Measurements from ENCODE around the gene TMEM167A.
A peak's percentile ranks its signal among the peaks of the same experiment; 100 is the strongest.

Gene TMEM167A

GRCh38 chr5:83076742-83077661, at the start of gene TMEM167A, which contains the start of gene XRCC4:
TMEM167A (minus strand) TSS chr5:83077394; CDS start chr5:83077323, 71 bp downstream.
XRCC4 (plus strand) TSS chr5:83077547; CDS start chr5:83104920, 27,373 bp downstream.
- peak; percentile 95 for DNase-seq (ENCODE audit: low spot score)

- no peak for DNase-seq (ENCODE audit: low spot score)
Observed at GRCh38 chr5:83126501-83126900, 49.3 kb upstream of the TMEM167A start.

DNA sequence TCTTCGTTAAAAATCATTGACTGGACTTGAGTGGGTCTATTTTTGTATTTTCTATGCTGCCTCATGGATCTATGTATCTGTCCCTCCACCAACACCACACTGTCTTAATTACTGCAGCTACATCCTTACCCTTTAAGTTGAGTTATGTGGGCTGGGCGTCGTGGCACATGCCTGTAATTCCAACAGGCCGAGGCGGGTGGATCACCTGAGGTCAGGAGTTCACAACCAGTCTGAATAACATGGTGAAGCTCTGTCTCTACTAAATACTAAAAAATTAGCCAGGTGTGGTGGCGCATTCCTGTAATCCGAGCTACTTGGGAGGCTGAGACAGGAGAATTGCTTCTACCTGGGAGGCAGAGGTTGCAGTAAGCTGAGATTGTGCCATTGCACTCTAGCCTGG, 48.4 kb upstream of the TMEM167A start:
- no peak for DNase-seq (ENCODE audit: low spot score)

- DNase-seq (ENCODE audit: low spot score) = no peak
Observed at GRCh38 chr5:83124593-83124992, 47.4 kb upstream of the TMEM167A start.

DNA sequence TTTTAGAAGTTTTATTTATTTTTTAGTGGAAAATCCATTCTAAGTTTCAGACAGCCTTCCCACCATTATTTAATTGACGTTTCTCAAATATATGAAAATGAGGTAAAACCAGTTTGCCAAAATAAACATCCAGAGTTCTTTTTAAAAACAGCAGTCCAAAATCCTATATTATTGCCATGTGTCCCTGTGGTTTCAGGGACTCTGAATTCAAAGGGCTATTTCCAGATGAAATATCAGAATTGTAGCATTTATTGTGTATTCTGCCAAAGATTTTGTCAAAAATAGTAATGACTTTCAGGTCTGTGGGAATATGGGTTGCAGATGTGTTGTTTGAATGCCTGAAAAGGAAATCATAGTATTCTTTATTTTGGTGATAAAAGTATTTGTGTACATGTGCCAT, 41.8 kb upstream of the TMEM167A start:
- DNase-seq (ENCODE audit: low spot score) = no peak

- DNase-seq (ENCODE audit: low spot score) = no peak
Observed at GRCh38 chr5:83118471-83118870, 41.3 kb upstream of the TMEM167A start.

GRCh38 chr5:83115816-83116215, 38.6 kb upstream of the TMEM167A start:
- no peak for DNase-seq (ENCODE audit: low spot score)

DNA sequence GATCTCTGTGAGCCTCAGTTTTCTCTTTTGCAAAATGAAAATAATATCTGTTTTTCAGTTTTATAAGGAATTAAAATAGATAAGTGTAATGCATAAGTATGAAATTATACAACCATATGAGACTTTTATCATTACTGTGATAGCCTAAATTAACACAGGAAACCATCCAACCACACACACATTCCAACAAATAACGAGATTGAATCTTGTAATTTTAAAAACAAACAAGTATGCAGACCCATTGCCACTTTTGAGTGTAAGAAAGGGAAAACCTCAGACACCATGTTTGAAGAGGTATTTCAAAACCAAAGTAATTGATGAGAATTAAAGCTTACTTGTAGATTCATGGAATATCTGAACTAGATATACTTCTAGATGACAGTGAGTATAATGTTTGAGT, 32.2 kb upstream of the TMEM167A start:
- DNase-seq (ENCODE audit: low spot score) = no peak

GRCh38 chr5:83107692-83108420, 30.7 kb upstream of the TMEM167A start:
- no peak for DNase-seq (ENCODE audit: low spot score)

DNA sequence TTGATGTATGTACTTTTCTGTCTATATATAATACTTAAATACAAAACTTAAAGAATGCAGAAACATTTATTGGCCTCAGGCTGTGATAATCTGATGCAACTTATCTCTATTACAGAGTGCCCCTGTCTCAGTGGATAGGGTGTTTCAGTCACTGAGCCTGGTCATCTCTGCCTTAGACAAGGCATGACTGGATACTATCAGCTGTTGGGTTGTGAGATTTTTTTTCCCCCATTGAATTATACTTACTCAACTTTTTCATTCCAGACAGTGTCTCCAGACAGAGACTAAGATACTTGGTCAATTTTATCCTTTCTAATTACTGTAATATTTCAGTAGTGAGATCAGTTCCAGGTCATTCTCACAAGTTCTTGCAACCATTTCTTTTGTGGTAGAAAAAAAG, 26.8 kb upstream of the TMEM167A start:
- DNase-seq (ENCODE audit: low spot score) = no peak

- no peak for DNase-seq (ENCODE audit: low spot score)
Observed at GRCh38 chr5:83102364-83102980, 25.3 kb upstream of the TMEM167A start.

DNA sequence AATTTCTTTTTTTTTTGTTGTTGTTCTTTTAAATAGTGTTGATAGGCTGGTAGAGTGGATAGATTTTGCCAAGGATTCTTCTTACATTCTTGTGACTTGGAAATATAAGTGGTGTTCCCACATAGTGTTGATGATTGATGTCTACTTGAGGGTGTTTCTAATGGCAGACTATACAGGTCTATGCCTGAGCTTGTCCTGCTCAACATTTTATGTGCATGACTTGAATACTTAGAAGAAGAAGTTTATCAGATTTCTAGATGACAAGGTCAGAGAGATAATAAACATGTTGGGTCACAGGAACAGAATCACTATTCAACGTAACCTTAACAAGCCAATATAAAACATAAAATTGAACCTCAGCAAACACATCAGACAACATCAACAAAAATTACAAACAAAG, 24.3 kb upstream of the TMEM167A start:
- no peak for DNase-seq (ENCODE audit: low spot score)

GRCh38 chr5:83099445-83099844, 22.3 kb upstream of the TMEM167A start:
- no peak for DNase-seq (ENCODE audit: low spot score)

- DNase-seq (ENCODE audit: low spot score) = no peak
Observed at GRCh38 chr5:83099001-83099400, 21.8 kb upstream of the TMEM167A start.

DNA sequence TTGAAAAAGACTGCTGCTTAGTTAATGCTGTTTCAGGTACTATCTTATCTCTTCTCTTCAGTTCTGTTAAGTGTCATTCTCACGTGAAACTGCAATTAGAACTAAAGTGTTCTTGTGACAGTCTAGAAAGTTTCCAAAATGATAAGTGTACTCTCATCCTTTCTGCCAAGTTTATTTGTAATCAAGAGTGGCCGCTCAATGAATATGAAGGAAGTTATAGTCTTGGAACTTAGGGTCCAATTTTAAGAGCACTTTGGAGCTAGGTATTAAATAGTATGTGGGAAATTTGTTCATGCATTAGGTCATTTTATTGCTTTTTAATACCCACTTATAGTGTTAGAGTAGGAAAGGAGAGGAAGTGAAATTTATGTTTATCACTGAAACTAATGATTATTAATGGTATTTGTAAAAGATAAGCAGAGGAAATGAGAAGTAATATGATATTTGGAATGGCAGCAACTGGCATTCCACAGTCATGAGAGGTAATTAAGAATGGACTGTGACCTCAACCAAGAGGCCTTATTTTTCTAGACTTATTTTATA, 20.6 kb upstream of the TMEM167A start:
- DNase-seq (ENCODE audit: low spot score) = no peak

DNA sequence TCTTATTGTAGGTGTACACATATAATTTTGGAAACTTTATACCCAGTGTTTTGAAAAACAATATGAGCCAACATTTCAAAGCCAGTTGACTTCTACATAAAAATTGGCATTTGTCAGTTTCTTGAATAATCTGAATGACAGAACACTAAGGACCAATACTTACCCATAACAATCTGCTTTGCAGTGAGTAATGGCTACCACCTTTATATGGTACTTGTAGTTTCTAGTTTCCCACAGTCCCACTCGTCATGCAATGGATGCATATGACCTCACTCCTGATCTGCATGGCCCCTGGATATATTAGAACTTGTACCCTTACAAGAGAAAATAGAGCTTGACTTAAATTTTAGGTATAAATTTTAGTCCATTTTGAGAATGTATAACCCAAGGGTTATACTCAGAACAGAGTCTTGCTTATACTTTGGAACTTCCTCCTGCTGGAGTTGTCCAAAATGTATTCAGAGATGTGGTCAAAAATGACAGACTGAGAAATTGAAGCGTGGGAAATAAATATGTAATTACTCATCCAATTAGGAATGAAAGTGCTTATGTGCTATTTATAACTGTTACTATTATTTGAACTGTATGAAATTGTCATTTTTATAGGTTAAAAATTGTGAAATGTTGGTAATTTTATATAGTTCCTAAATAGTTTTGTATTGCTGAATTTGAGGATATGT, 19.6 kb upstream of the TMEM167A start:
- DNase-seq (ENCODE audit: low spot score) = no peak

DNA sequence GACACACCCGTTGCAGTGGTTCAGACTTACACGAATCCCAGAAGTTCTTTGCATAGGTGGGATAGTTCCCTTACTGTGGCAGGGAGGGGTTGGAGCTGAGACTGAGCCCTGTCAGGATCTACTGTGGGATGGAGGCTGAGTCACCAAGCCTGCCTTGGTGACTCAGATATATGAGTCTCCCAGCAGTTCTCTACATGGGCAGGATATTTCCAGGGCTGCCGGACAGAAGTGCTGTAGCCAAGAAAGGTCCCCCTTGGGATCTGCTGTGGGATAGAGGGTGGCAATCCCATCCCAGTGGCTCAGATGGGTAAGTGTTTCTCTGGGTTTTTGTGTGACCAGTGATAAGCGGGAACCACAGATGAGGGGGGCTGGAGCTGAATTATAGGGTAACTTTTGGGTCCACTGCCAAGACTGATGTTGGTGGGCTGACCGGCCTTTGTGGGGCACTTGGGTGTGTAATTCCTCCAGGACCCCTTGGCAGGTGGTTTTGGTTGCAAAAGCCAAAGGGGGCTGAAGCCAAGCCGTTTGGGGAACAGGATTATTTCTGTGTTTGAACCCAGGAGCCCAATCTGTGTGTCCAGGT, 18.9 kb upstream of the TMEM167A start:
- DNase-seq (ENCODE audit: low spot score) = no peak

DNA sequence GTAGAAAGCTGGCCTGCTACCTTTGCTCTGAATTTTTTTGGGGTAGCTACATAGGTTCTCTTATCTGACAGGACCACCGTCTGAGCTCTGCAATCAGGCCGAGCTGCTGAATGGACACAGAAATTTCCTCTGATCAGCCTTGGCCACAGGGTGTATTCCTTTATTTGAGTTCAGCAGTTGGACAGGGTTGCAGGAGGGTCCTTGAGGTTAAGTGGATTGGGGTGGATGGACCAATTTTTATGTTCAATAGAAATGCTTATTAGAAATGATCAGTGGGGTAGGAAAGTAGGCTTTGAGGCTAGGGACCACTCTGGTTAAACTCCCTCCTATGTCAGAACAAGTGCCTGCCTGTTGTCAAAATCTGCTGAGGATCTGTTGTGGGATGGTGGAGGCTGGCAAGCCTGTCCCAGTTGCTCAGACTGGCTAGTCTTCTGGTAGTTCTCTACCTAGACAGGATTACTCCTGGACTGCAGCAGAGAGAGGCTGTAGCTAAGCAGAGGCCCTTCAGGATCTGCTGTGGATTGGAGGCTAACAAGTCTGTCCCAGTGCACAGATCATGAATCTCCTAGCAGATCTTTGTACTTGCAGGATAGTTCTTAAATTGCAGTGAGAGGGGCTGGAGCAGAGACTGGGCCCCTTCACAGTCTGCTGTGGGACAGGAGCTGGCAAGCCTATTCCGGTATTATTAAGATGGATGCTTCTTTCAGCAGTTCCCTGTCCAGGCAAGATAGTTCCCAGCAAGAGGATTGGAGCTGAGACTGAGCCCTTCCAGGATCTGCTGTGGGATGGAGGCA, 18.2 kb upstream of the TMEM167A start:
- no peak for DNase-seq (ENCODE audit: low spot score)

DNA sequence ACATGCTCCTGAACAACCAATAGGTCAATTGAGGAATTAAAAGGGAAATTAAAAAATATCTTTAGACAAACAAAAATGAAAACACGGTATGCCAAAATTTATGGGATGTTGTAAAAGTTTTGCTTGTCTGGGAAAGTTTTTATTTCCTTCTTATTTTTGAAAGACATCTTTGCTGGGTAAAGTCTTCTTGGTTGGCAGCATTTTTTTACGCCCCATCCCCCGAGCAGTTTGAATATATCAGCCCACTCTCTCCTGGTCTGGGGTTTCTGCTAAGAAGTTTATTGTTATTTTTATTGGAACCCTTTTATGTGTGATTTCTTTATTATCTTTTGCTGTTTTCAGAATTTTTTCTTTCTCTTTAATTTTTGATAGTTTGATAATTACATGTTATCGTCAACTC, 16.5 kb upstream of the TMEM167A start:
- no peak for DNase-seq (ENCODE audit: low spot score)

- no peak for DNase-seq (ENCODE audit: low spot score)
Observed at GRCh38 chr5:83092619-83093018, 15.4 kb upstream of the TMEM167A start.

- no peak for DNase-seq (ENCODE audit: low spot score)
Observed at GRCh38 chr5:83090169-83090568, 13.0 kb upstream of the TMEM167A start.
